Endothelial cell of umbilical vein (primary cell): ENCODE measurements around the gene POR. TPM values are rescaled to one million over a fixed set of nuclear protein-coding genes. Genes with fewer than 3 reads are reported as not detected.

Experiments used
- BruUV-seq: library from RNA; stranded (reverse); fragments of 400-500 nt; replicated peaks from 2 replicates; lab custom pipeline; 2021; lab: Mats Ljungman, UMichigan
- CTCF ChIA-PET: fragments of 300-600, 350-600 bp; sonication (Branson Sonifier 250); formaldehyde crosslinking; loops from one replicate; lab custom pipeline; 2021; ENCODE audit warnings: antibody characterized with exemption, inconsistent platforms; lab: Charles Lee
- POLR2A ChIA-PET: fragments of 300-600, 350-600 bp; sonication (Branson Sonifier 250); formaldehyde crosslinking; loops from one replicate; lab custom pipeline; 2021; ENCODE audit warnings: antibody characterized with exemption, inconsistent platforms; lab: Charles Lee
- DNase-seq: peaks from one replicate; pipeline ENCODE4 v3.0.0-alpha.2; 2011; ENCODE audit warnings: low read depth, low spot score
- FAIRE-seq: peaks from 2 replicates; lab custom pipeline; 2011; peaks lifted over from hg19 to GRCh38; lab: Jason Lieb, UNC
- H2AFZ ChIP-seq: 2 replicates; pipeline ENCODE4 v1.6.0; 2012; ENCODE audit warnings: low read depth, low read length, control low read depth, inconsistent platforms
- H3K27ac ChIP-seq: 2 replicates; pipeline ENCODE4 v1.5.1; 2011; ENCODE audit warnings: low read depth, mild to moderate bottlenecking, control low read depth, low read length, moderate library complexity; ENCODE audit not compliant: insufficient read depth
- H3K27me3 ChIP-seq, 2 experiments: 2 replicates each; pipeline versions ENCODE4 v1.6.0 to v1.6.1; 2011; ENCODE audit warnings: low read length in 2 of 2, mixed read lengths in 1 of 2; ENCODE audit not compliant: control insufficient read depth in 2 of 2, insufficient read depth in 2 of 2
- H3K36me3 ChIP-seq, 2 experiments: 2 replicates in 1 of 2; 3 replicates in 1 of 2; pipeline ENCODE4 v1.5.1; 2011; ENCODE audit warnings: low read length in 2 of 2, mild to moderate bottlenecking in 1 of 2, moderate library complexity in 1 of 2; ENCODE audit not compliant: control insufficient read depth in 2 of 2, insufficient read depth in 2 of 2; ENCODE audit errors: extremely low read depth in 1 of 2
- H3K4me1 ChIP-seq: 3 replicates; pipeline ENCODE4 v1.5.1; 2011; ENCODE audit warnings: mild to moderate bottlenecking, low read length; ENCODE audit not compliant: control insufficient read depth, insufficient read depth; ENCODE audit errors: extremely low read depth
- H3K4me2 ChIP-seq: 2 replicates; pipeline ENCODE4 v1.6.1; 2011; ENCODE audit warnings: low read length, control low read depth, mixed read lengths; ENCODE audit not compliant: insufficient read depth
- H3K4me3 ChIP-seq, 3 experiments: fragments of 200-600 bp in 1 of 3; sonication (generic), shearing (Covaris generic) in 1 of 3; replicated peaks in 1 of 3; 2 replicates each; pipeline ENCODE4 v1.5.1; 2011 to 2016; ENCODE audit warnings: control low read depth in 3 of 3, low read length in 3 of 3, mild to moderate bottlenecking in 2 of 3, inconsistent platforms in 1 of 3, low read depth in 1 of 3, moderate library complexity in 1 of 3; ENCODE audit not compliant: insufficient read depth in 1 of 3
- H3K79me2 ChIP-seq: 2 replicates; pipeline ENCODE4 v1.6.0; 2012; ENCODE audit warnings: low read length, inconsistent platforms; ENCODE audit not compliant: control insufficient read depth, insufficient read depth
- H3K9ac ChIP-seq: replicated peaks from 2 replicates; pipeline ENCODE3; 2011; ENCODE audit warnings: low read length, control low read depth; ENCODE audit not compliant: insufficient read depth; ENCODE audit errors: extremely low read depth
- H3K9me1 ChIP-seq: replicated peaks from 3 replicates; pipeline ENCODE4 v1.6.0; 2011; ENCODE audit warnings: mild to moderate bottlenecking, low read length; ENCODE audit not compliant: control insufficient read depth, insufficient read depth; ENCODE audit errors: extremely low read depth
- H3K9me3 ChIP-seq: replicated peaks from 2 replicates; pipeline ENCODE4 v1.5.1; 2012; ENCODE audit warnings: low read length, inconsistent platforms; ENCODE audit not compliant: control insufficient read depth, insufficient read depth
- H4K20me1 ChIP-seq: replicated peaks from 2 replicates; pipeline ENCODE3; 2011; ENCODE audit warnings: mild to moderate bottlenecking, low read length; ENCODE audit not compliant: control insufficient read depth, insufficient read depth; ENCODE audit errors: extremely low read depth
- CTCF ChIP-seq, 2 donors: IDR thresholded peaks; 1 replicate in 1 of 2; 2 replicates in 1 of 2; pipeline ENCODE4 v1.5.1; 2011; ENCODE audit warnings: low read length in 2 of 2, mild to moderate bottlenecking in 2 of 2, moderate library complexity in 2 of 2, control low read depth in 1 of 2, inconsistent platforms in 1 of 2, low read depth in 1 of 2; ENCODE audit not compliant: insufficient read depth in 1 of 2; ENCODE audit errors: extremely low read depth in 1 of 2
- EZH2 ChIP-seq: IDR thresholded peaks from 2 replicates; pipeline ENCODE4 v1.6.1; 2012; ENCODE audit warnings: borderline replicate concordance, low read depth, mild to moderate bottlenecking, moderate library complexity, low read length, inconsistent platforms; ENCODE audit not compliant: severe bottlenecking
- FOS ChIP-seq: IDR thresholded peaks from 2 replicates; pipeline ENCODE4 v1.6.1; 2011; ENCODE audit warnings: mild to moderate bottlenecking, low read length, moderate library complexity, borderline replicate concordance; ENCODE audit not compliant: insufficient read depth
- GATA2 ChIP-seq: IDR thresholded peaks from 2 replicates; pipeline ENCODE4 v1.7.0; 2011; ENCODE audit warnings: low read depth, mild to moderate bottlenecking, moderate library complexity, mixed read lengths, low read length; ENCODE audit not compliant: insufficient read length, insufficient read depth
- JUN ChIP-seq: IDR thresholded peaks from 2 replicates; pipeline ENCODE4 v1.6.1; 2011; ENCODE audit warnings: borderline replicate concordance, low read depth; ENCODE audit not compliant: insufficient read length, insufficient read depth
- MAX ChIP-seq: IDR thresholded peaks from 2 replicates; pipeline ENCODE4 v1.6.1; 2011; ENCODE audit not compliant: insufficient read depth, insufficient read length
- MYC ChIP-seq: IDR thresholded peaks from one replicate; pipeline ENCODE4 v1.6.1; 2011; ENCODE audit warnings: mild to moderate bottlenecking, low read depth, low read length
- POLR2A ChIP-seq: IDR thresholded peaks from 2 replicates; pipeline ENCODE4 v1.6.1; 2012; ENCODE audit warnings: low read depth, mild to moderate bottlenecking, control low read depth, low read length
- POLR2AphosphoS5 ChIP-seq: IDR thresholded peaks from 2 replicates; pipeline ENCODE4 v1.6.1; 2012; ENCODE audit warnings: low read depth, mild to moderate bottlenecking, control low read depth, low read length, moderate library complexity; ENCODE audit not compliant: insufficient read depth
- dilution Hi-C: fragments of 300-500 bp; cut with MboI; formaldehyde crosslinking; loops from one replicate; pipeline ENCODE4 v1.15.0; 2019; ENCODE audit warnings: low sequenced_read_pairs; ENCODE audit not compliant: extremely low pct_ligation_motif_present
- intact Hi-C: fragments of 100-400 bp; cut with micrococcal nuclease; formaldehyde crosslinking; loops from one replicate; pipeline ENCODE4 v1.10.0; 2022
- polyA plus RNA-seq, 4 experiments: library from polyadenylated mRNA; depleted of rRNA in 3 of 4; stranded (reverse) in 3 of 4; unstranded in 1 of 4; fragments of >200 nt; gene quantifications; 2 replicates each; pipeline versions ENCODE4 v1.2.1 to v1.2.3, GENCODE V29; 2011 to 2012; ENCODE audit warnings: missing spikeins in 1 of 4
- total RNA-seq: library from RNA; stranded (reverse); gene quantifications from 2 replicates; pipeline ENCODE4 v1.2.3, GENCODE V29; 2021

POR gene
- total and polyA plus RNA-seq, 2 donors (not counting 3 experiments of a cell fraction or from before 2014, with no cell fraction given) = 59.5 to 73.6 TPM

- no peaks in the 10 kb centered on the region for H3K4me1 ChIP-seq
- FAIRE-seq (no peak), DNase-seq (no peak)
- no peak overlapping the region for H3K4me2 ChIP-seq
- BruUV-seq = no TSS peak
- TF ChIP-seq GATA2 (no peak), FOS (no peak), JUN (no peak), MAX (no peak), MYC (no peak), EZH2 (no peak), CTCF (IDR thresholded peaks at IDR 0.05; ENCODE audit: extremely low read depth in 1 of 2, insufficient read depth in 1 of 2, low read depth in 1 of 2, low read length in 2 of 2) (no peak), POLR2AphosphoS5 (no peak), POLR2A (no peak)
- ChIA-PET CTCF (interaction anchor here (1.0 to 1.5 kb wide), 3 partner anchors 9 to 119 kb away, joined by 3 read pairs; no protein-coding TSS in a partner anchor), POLR2A (interaction anchor here (0.6 kb wide), 1 partner anchor 10 kb away, joined by 14 read pairs; no protein-coding TSS in a partner anchor)
- intact Hi-C loops = no loop called here
- no peak overlapping the region for H3K9ac ChIP-seq
- no peak overlapping the region for H2AFZ ChIP-seq
- H3K27ac ChIP-seq = no peak overlapping the region
- H3K79me2 ChIP-seq = no peaks in the 10 kb centered on the region
- H3K36me3 ChIP-seq = peaks cover 9 to 60% of the 10 kb centered on the region in 2 experiments
- no peaks in the 10 kb centered on the region for H3K9me1 ChIP-seq
- H4K20me1 ChIP-seq = no peaks in the 10 kb centered on the region
- no peak overlapping the region for H3K4me3 ChIP-seq
- no peaks in the 10 kb centered on the region for H3K9me3 ChIP-seq
- dilution Hi-C loops = no loop called here
- H3K27me3 ChIP-seq = no peaks in the 10 kb centered on the region
These were observed 70.7 kb downstream of the POR start for GRCh38 chr7:75985518-75986146.
